Activated T-cell treated with anti-CD3 and anti-CD28 coated beads, Interleukin-2, amount 50 U/mL, for 1 hour (primary cell): ENCODE data around the gene PDLIM7.

Experiments
- DNase-seq: peaks from one replicate; pipeline ENCODE4 v3.0.0-alpha.2; 2020

The PDLIM7 gene

DNA sequence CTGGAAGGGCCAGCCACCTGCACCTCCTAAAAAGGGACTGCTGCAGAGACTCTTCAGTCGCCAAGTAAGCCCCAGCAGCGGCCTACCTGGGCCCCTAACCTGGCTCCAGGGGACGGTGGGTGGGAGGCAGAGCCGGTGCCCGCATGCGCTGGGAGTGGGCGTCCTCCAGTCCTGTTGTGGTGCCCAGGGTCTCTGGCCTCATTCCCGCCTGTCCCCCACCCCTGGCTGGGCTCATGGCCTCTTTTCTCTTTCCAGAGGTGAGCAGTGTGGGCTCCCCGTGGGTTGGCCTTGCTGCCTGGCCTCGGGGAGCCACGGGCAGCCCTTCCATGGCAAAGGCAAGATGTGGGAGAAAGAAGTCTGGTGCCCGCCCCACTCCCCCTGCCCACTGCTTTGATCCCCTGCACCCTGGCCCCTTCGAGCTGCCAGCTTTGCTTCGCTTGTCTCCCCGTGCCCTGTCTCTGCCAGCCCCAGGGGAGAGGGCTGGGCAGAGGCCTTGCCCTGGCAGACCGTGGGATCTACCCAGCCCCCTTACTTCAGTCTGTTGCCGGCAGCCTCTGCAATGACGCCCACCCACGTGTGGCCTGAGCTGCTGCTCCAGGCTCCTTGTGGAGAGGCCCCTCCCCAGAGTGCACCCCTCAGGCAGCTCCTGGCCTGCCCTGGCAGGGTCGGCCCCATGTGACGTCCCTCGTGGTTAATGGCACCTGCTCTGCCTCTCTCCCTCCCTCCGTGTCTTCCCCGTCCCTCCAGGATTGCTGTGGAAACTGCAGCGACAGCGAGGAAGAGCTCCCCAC is 56.2 kb downstream of the PDLIM7 start:
- DNase-seq: no peak

- DNase-seq: peak; percentile 51
Measured at GRCh38 chr5:177440211-177440989, 57.0 kb downstream of the PDLIM7 start.

- DNase-seq: no peak
Measured at GRCh38 chr5:177439518-177440053, 57.8 kb downstream of the PDLIM7 start.

DNA sequence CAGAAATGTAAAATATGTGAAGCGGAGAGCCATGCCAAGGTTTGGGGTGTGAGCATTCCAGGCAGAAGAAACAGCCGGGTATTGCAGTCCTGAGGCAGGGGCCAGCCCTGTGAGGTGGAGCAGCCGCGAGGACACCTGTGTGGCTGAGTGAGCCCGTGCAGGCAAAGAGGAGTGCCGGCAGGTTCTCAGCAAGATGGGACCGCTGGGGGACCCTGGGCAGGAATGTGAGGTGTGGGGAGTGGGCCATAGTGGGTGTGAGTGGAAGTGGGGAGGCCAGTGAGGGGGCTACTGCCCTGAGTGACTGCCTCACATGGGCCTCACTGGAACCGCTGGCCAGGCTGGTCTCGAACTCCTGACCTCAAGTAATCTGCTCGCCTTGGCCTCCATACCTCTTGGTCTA is 58.9 kb downstream of the PDLIM7 start:
- DNase-seq: no peak

GRCh38 chr5:177437623-177438022 is 59.8 kb downstream of the PDLIM7 start:
- no peak for DNase-seq

- DNase-seq: no peak
Measured at GRCh38 chr5:177435847-177436536, 61.4 kb downstream of the PDLIM7 start.

DNA sequence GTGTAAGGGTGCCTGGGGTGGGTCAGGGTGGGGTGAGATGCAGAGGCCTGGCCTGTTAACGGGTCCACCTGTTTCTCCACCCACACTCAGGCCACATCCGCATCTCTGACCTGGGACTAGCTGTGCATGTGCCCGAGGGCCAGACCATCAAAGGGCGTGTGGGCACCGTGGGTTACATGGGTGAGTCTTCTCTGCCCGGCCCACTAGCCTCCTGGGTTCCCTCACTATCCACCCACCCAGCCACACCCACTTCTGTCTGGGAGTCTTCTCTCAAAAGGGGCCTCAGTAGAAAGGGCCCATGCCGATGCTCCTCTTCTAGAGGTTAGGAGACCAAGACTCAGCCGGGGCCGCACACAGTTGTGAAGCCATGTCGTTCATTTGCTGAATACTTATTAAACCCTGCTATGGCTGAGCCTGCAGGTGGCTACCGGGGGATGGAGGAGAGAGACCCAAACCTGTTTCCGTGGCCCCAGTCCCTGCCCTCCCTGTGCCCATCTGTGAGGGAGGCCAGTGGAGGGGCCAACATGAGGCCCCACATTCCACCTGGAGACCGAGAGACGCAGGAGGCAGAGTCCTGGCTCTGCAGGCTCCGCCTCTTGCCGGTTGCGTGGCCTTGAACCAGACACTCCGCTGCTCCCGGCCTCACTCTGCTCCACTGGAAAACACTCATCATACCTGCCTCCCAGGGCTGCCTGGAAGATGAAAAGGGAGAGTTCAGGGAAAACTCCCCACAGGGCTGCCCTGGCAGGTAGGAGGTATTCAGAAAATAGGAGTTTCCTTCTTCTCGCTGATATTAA is 62.3 kb downstream of the PDLIM7 start:
- DNase-seq: no peak

DNA sequence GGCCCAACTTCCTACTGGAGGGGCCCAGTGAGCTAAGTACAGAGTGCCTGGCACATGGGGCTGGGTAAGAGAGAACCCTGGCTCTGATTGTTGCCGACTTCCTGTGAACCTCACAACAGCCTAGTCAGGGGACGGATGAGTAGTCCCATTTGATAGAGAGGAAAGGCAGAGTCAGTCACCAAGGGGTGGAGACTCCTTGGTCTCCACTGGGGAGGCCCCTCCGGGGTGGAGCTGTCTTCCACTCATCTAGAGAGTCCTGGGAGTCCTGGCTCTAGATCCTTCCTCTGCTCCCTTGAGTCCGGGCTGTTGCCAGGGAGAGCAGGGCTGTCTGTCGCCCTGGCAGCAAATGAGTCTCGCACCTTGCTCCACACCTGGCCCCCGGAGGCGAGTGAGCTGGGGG is 63.0 kb downstream of the PDLIM7 start:
- DNase-seq: peak; percentile 43

GRCh38 chr5:177433658-177434217 is 63.7 kb downstream of the PDLIM7 start:
- no peak for DNase-seq
